ENCODE measurements around the gene FOCAD. TPM values are rescaled to one million over a fixed set of nuclear protein-coding genes. Genes with fewer than 3 reads are reported as not detected.

Gene FOCAD
- total and polyA plus RNA-seq, 3 experiments from 2014 or later: 16.1 to 25.9 (median 24.8) TPM

- Mint-ChIP-seq H3K9me3 (no peaks in the 10 kb centered on the region), H3K4me1 (no peaks in the 10 kb centered on the region), H3K27ac (no peak overlapping the region), H3K27me3 (no peaks in the 10 kb centered on the region), H3K4me3 (no peak overlapping the region), H3K36me3 (peaks cover 0 to 7% (median 4%) of the 10 kb centered on the region in 3 donors)
- POLR2A ChIA-PET: no interaction called here
- CTCF ChIA-PET: no interaction called here
- Histone ChIP-seq H3K27ac (ENCODE audit: low read depth, low read length) (no peak overlapping the region), H3K4me3 (ENCODE audit: low read length) (no peak overlapping the region), H3K36me3 (ENCODE audit: insufficient read depth, low read length) (no peaks in the 10 kb centered on the region), H3K9me3 (ENCODE audit: low read length) (no peaks in the 10 kb centered on the region), H3K4me1 (ENCODE audit: insufficient read depth, low read length) (no peaks in the 10 kb centered on the region), H3K27me3 (ENCODE audit: insufficient read depth, low read length, poor library complexity, severe bottlenecking) (no peaks in the 10 kb centered on the region)
- no peak for DNase-seq
These were observed 132.1 kb downstream of the FOCAD start for GRCh38 chr9:20815923-20816703.

GRCh38 chr9:20823051-20823450, 139.0 kb downstream of the FOCAD start:
- H3K4me1 ChIP-seq (ENCODE audit: insufficient read depth, low read length): no peaks in the 10 kb centered on the region
- Mint-ChIP-seq H3K27ac (no peak overlapping the region), H3K4me1 (no peaks in the 10 kb centered on the region), H3K9me3 (no peaks in the 10 kb centered on the region), H3K4me3 (no peak overlapping the region), H3K27me3 (no peaks in the 10 kb centered on the region), H3K36me3 (peaks cover 6 to 33% (median 30%) of the 10 kb centered on the region in 3 donors)
- DNase-seq: no peak
- H3K9me3 ChIP-seq (ENCODE audit: low read length): no peaks in the 10 kb centered on the region
- H3K27ac ChIP-seq (ENCODE audit: low read depth, low read length): no peak overlapping the region
- H3K4me3 ChIP-seq (ENCODE audit: low read length): no peak overlapping the region
- ChIA-PET CTCF (no interaction called here), POLR2A (no interaction called here)
- H3K27me3 ChIP-seq (ENCODE audit: insufficient read depth, low read length, poor library complexity, severe bottlenecking): no peaks in the 10 kb centered on the region
- no peaks in the 10 kb centered on the region for H3K36me3 ChIP-seq (ENCODE audit: insufficient read depth, low read length)

GRCh38 chr9:20831028-20831427, 147.0 kb downstream of the FOCAD start:
- CTCF ChIA-PET: no interaction called here

GRCh38 chr9:20832775-20833174, 148.7 kb downstream of the FOCAD start:
- Mint-ChIP-seq H3K9me3 (no peaks in the 10 kb centered on the region), H3K27me3 (no peaks in the 10 kb centered on the region), H3K27ac (no peak overlapping the region), H3K4me1 (no peaks in the 10 kb centered on the region), H3K36me3 (peaks cover 15 to 27% (median 19%) of the 10 kb centered on the region in 3 donors), H3K4me3 (no peak overlapping the region)
- POLR2A ChIA-PET: no interaction called here
- DNase-seq: no peak
- no peak overlapping the region for H3K4me3 ChIP-seq (ENCODE audit: low read length)
- no peaks in the 10 kb centered on the region for H3K36me3 ChIP-seq (ENCODE audit: insufficient read depth, low read length)
- CTCF ChIA-PET: no interaction called here
- no peaks in the 10 kb centered on the region for H3K4me1 ChIP-seq (ENCODE audit: insufficient read depth, low read length)
- H3K27ac ChIP-seq (ENCODE audit: low read depth, low read length): no peak overlapping the region
- no peaks in the 10 kb centered on the region for H3K9me3 ChIP-seq (ENCODE audit: low read length)
- no peaks in the 10 kb centered on the region for H3K27me3 ChIP-seq (ENCODE audit: insufficient read depth, low read length, poor library complexity, severe bottlenecking)

More at GRCh38 chr9:20831028-20831427, 147.0 kb downstream of the FOCAD start:
- Mint-ChIP-seq H3K27ac (no peak overlapping the region), H3K36me3 (peaks cover 21 to 32% (median 28%) of the 10 kb centered on the region in 3 donors), H3K4me1 (no peaks in the 10 kb centered on the region), H3K4me3 (no peak overlapping the region), H3K9me3 (no peaks in the 10 kb centered on the region), H3K27me3 (no peaks in the 10 kb centered on the region)
- Histone ChIP-seq H3K4me3 (ENCODE audit: low read length) (no peak overlapping the region), H3K36me3 (ENCODE audit: insufficient read depth, low read length) (no peaks in the 10 kb centered on the region), H3K9me3 (ENCODE audit: low read length) (no peaks in the 10 kb centered on the region), H3K27me3 (ENCODE audit: insufficient read depth, low read length, poor library complexity, severe bottlenecking) (no peaks in the 10 kb centered on the region), H3K4me1 (ENCODE audit: insufficient read depth, low read length) (no peaks in the 10 kb centered on the region), H3K27ac (ENCODE audit: low read depth, low read length) (no peak overlapping the region)
- POLR2A ChIA-PET: no interaction called here
- DNase-seq: no peak

GRCh38 chr9:20835377-20836286, 151.6 kb downstream of the FOCAD start:
- H3K9me3 Mint-ChIP-seq: no peaks in the 10 kb centered on the region
- Histone ChIP-seq H3K4me3 (ENCODE audit: low read length) (no peak overlapping the region), H3K27ac (ENCODE audit: low read depth, low read length) (no peak overlapping the region), H3K4me1 (ENCODE audit: insufficient read depth, low read length) (no peaks in the 10 kb centered on the region), H3K27me3 (ENCODE audit: insufficient read depth, low read length, poor library complexity, severe bottlenecking) (no peaks in the 10 kb centered on the region), H3K9me3 (ENCODE audit: low read length) (no peaks in the 10 kb centered on the region), H3K36me3 (ENCODE audit: insufficient read depth, low read length) (no peaks in the 10 kb centered on the region)
- no peaks in the 10 kb centered on the region for H3K4me1 Mint-ChIP-seq
- ChIA-PET CTCF (no interaction called here), POLR2A (no interaction called here)
- no peak overlapping the region for H3K4me3 Mint-ChIP-seq
- H3K27me3 Mint-ChIP-seq: no peaks in the 10 kb centered on the region
- H3K27ac Mint-ChIP-seq: no peak overlapping the region
- no peak for DNase-seq
- peaks cover 15 to 18% (median 15%) of the 10 kb centered on the region in 3 donors for H3K36me3 Mint-ChIP-seq

GRCh38 chr9:20837166-20837565, 153.1 kb downstream of the FOCAD start:
- H3K36me3 Mint-ChIP-seq: peaks cover 20 to 24% (median 21%) of the 10 kb centered on the region in 3 donors
- no peaks in the 10 kb centered on the region for H3K36me3 ChIP-seq (ENCODE audit: insufficient read depth, low read length)
- no peak for DNase-seq
- H3K4me1 Mint-ChIP-seq: no peaks in the 10 kb centered on the region
- ChIA-PET CTCF (no interaction called here), POLR2A (no interaction called here)
- no peak overlapping the region for H3K4me3 Mint-ChIP-seq
- no peak overlapping the region for H3K4me3 ChIP-seq (ENCODE audit: low read length)
- H3K27me3 Mint-ChIP-seq: peaks cover 0 to 2% of the 10 kb centered on the region in 2 donors
- H3K27ac Mint-ChIP-seq: peak overlapping the region in 1 of 8 donors; percentile 17
- no peaks in the 10 kb centered on the region for H3K27me3 ChIP-seq (ENCODE audit: insufficient read depth, low read length, poor library complexity, severe bottlenecking)
- no peaks in the 10 kb centered on the region for H3K4me1 ChIP-seq (ENCODE audit: insufficient read depth, low read length)
- peaks cover 0 to 15% (median 6%) of the 10 kb centered on the region in 5 donors for H3K9me3 Mint-ChIP-seq
- no peak overlapping the region for H3K27ac ChIP-seq (ENCODE audit: low read depth, low read length)
- H3K9me3 ChIP-seq (ENCODE audit: low read length): no peaks in the 10 kb centered on the region

GRCh38 chr9:20838218-20838617, 154.2 kb downstream of the FOCAD start:
- POLR2A ChIA-PET: no interaction called here
- H3K27ac Mint-ChIP-seq: no peak overlapping the region
- CTCF ChIA-PET: no interaction called here

GRCh38 chr9:20844916-20845315, 160.9 kb downstream of the FOCAD start:
- H3K27ac Mint-ChIP-seq: no peak overlapping the region
- CTCF ChIA-PET: no interaction called here
- no peak overlapping the region for H3K27ac ChIP-seq (ENCODE audit: low read depth, low read length)
- H3K9me3 Mint-ChIP-seq: peaks cover 2 to 20% (median 10%) of the 10 kb centered on the region in 5 donors
- no peak for DNase-seq
- H3K4me3 Mint-ChIP-seq: no peak overlapping the region
- H3K36me3 Mint-ChIP-seq: peaks cover 13 to 36% (median 21%) of the 10 kb centered on the region in 3 donors
- peaks cover 0 to 2% of the 10 kb centered on the region in 2 donors for H3K27me3 Mint-ChIP-seq
- H3K27me3 ChIP-seq (ENCODE audit: insufficient read depth, low read length, poor library complexity, severe bottlenecking): no peaks in the 10 kb centered on the region
- no peaks in the 10 kb centered on the region for H3K36me3 ChIP-seq (ENCODE audit: insufficient read depth, low read length)
- H3K9me3 ChIP-seq (ENCODE audit: low read length): no peaks in the 10 kb centered on the region
- no peaks in the 10 kb centered on the region for H3K4me1 ChIP-seq (ENCODE audit: insufficient read depth, low read length)
- H3K4me1 Mint-ChIP-seq: peaks cover 0 to 7% (median 0%) of the 10 kb centered on the region in 3 donors
- POLR2A ChIA-PET: no interaction called here
- no peak overlapping the region for H3K4me3 ChIP-seq (ENCODE audit: low read length)

More at GRCh38 chr9:20838218-20838617, 154.2 kb downstream of the FOCAD start:
- Histone ChIP-seq H3K27me3 (ENCODE audit: insufficient read depth, low read length, poor library complexity, severe bottlenecking) (no peaks in the 10 kb centered on the region), H3K4me3 (ENCODE audit: low read length) (no peak overlapping the region), H3K36me3 (ENCODE audit: insufficient read depth, low read length) (no peaks in the 10 kb centered on the region), H3K9me3 (ENCODE audit: low read length) (no peaks in the 10 kb centered on the region), H3K27ac (ENCODE audit: low read depth, low read length) (no peak overlapping the region), H3K4me1 (ENCODE audit: insufficient read depth, low read length) (no peaks in the 10 kb centered on the region)
- H3K9me3 Mint-ChIP-seq: peaks cover 0 to 17% (median 10%) of the 10 kb centered on the region in 5 donors
- no peaks in the 10 kb centered on the region for H3K4me1 Mint-ChIP-seq
- H3K4me3 Mint-ChIP-seq: no peak overlapping the region
- H3K36me3 Mint-ChIP-seq: peaks cover 21 to 33% (median 25%) of the 10 kb centered on the region in 3 donors
- no peak for DNase-seq
- H3K27me3 Mint-ChIP-seq: peaks cover 0 to 2% of the 10 kb centered on the region in 2 donors

All from CD8-positive, alpha-beta memory T cell (primary cell).